ENCODE results near the gene LRRC45. TPM values are rescaled to one million over a fixed set of nuclear protein-coding genes. Genes with fewer than 3 reads are reported as not detected.

LRRC45 gene
- total RNA-seq, 1 experiment from 2014 or later: 40.1 TPM

GRCh38 chr17:82016061-82016874 lies 6.8 kb upstream of the LRRC45 start:
- Histone ChIP-seq H3K4me3 (replicated peaks in 1 of 2; ENCODE audit: low read depth in 1 of 2, low read length in 2 of 2) (no peak overlapping the region), H3K27ac (ENCODE audit: low read depth, low read length) (no peak overlapping the region; the same call in 1 of the 2 replicates), H3K9me2 (ENCODE audit: insufficient read depth) (no peaks in the 10 kb centered on the region), H3K4me2 (ENCODE audit: low read length) (no peak overlapping the region), H3K79me2 (ENCODE audit: insufficient read depth, low read length) (peaks cover 20% of the 10 kb centered on the region), H3K4me1 (ENCODE audit: control insufficient read depth in 1 of 2, insufficient read depth in 2 of 2, low read length in 2 of 2) (peaks cover 21 to 31% of the 10 kb centered on the region in 2 experiments), H2AFZ (ENCODE audit: low read depth, low read length, poor library complexity, severe bottlenecking) (no peak overlapping the region), H3K9me3 (ENCODE audit: control insufficient read depth in 1 of 2, insufficient read depth in 1 of 2, low read depth in 1 of 2, low read length in 2 of 2) (no peaks in the 10 kb centered on the region), H4K20me1 (ENCODE audit: insufficient read depth) (peaks cover under 1% of the 10 kb centered on the region; the same call in 1 of the 2 replicates), H3K9ac (ENCODE audit: low read length) (no peak overlapping the region), H3K27me3 (ENCODE audit: insufficient read depth, low read length) (no peaks in the 10 kb centered on the region), H3K36me3 (ENCODE audit: control insufficient read depth in 1 of 2, insufficient read depth in 2 of 2, low read length in 2 of 2) (peaks cover 0 to 10% of the 10 kb centered on the region in 2 experiments; a peak in 1 of 4 replicates)
- no peak for TF ChIP-seq ATF3 (IDR thresholded peaks at IDR 0.05)
- no peak for TF ChIP-seq CBX3 (IDR thresholded peaks at IDR 0.05; ENCODE audit: low read depth)
- TF ChIP-seq, protein P1, sequence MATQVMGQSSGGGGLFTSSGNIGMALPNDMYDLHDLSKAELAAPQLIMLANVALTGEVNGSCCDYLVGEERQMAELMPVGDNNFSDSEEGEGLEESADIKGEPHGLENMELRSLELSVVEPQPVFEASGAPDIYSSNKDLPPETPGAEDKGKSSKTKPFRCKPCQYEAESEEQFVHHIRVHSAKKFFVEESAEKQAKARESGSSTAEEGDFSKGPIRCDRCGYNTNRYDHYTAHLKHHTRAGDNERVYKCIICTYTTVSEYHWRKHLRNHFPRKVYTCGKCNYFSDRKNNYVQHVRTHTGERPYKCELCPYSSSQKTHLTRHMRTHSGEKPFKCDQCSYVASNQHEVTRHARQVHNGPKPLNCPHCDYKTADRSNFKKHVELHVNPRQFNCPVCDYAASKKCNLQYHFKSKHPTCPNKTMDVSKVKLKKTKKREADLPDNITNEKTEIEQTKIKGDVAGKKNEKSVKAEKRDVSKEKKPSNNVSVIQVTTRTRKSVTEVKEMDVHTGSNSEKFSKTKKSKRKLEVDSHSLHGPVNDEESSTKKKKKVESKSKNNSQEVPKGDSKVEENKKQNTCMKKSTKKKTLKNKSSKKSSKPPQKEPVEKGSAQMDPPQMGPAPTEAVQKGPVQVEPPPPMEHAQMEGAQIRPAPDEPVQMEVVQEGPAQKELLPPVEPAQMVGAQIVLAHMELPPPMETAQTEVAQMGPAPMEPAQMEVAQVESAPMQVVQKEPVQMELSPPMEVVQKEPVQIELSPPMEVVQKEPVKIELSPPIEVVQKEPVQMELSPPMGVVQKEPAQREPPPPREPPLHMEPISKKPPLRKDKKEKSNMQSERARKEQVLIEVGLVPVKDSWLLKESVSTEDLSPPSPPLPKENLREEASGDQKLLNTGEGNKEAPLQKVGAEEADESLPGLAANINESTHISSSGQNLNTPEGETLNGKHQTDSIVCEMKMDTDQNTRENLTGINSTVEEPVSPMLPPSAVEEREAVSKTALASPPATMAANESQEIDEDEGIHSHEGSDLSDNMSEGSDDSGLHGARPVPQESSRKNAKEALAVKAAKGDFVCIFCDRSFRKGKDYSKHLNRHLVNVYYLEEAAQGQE (IDR thresholded peaks at IDR 0.05; ENCODE audit: low read depth): no peak
- no peak for TF ChIP-seq EGR1 (IDR thresholded peaks at IDR 0.05; ENCODE audit: low read depth)
- no peak for TF ChIP-seq ZNF274 (IDR thresholded peaks at IDR 0.05; ENCODE audit: low read depth, low read length)
- TF ChIP-seq SIN3A (IDR thresholded peaks at IDR 0.05; ENCODE audit: low read depth): no peak
- no peak for TF ChIP-seq SP1 (IDR thresholded peaks at IDR 0.05; ENCODE audit: low read depth)
- TF ChIP-seq MAX (IDR thresholded peaks at IDR 0.05): no peak
- no peak for TF ChIP-seq FOSL1 (IDR thresholded peaks at IDR 0.05; ENCODE audit: low read depth)
- no peak for TF ChIP-seq EZH2 (IDR thresholded peaks at IDR 0.05)
- TF ChIP-seq CEBPB (IDR thresholded peaks at IDR 0.05; ENCODE audit: low read depth): no peak
- no peak for TF ChIP-seq POLR2AphosphoS5 (IDR thresholded peaks at IDR 0.05; ENCODE audit: low read depth, low read length)
- no peak for TF ChIP-seq CTCF (IDR thresholded peaks at IDR 0.05 in 2 of 3, conservative IDR thresholded peaks at IDR 0.05 in 1 of 3; ENCODE audit: borderline replicate concordance in 1 of 3, insufficient read depth in 1 of 3, low read depth in 2 of 3, low read length in 2 of 3)
- no peak for TF ChIP-seq RAD21 (IDR thresholded peaks at IDR 0.05; ENCODE audit: low read depth)
- TF ChIP-seq JUND (IDR thresholded peaks at IDR 0.05): no peak
- intact Hi-C loops (cut with micrococcal nuclease): no loop called here
- ChIA-PET POLR2A (interaction anchor here (0.9 kb wide), 1 partner anchor 57 kb away, joined by 3 read pairs; no protein-coding TSS in a partner anchor), CTCF (no interaction called here), RAD21 (ENCODE audit: low non-redundant PET in 1 of 2, low total read pairs in 2 of 2, uncharacterized antibody in 2 of 2, unreplicated experiment in 2 of 2) (no interaction called here)
- DNase-seq (ENCODE audit: low read depth, low spot score) (no peak), ATAC-seq (no peak)
- BruUV-seq (replicated peaks): no TSS peak
